Measurements from ENCODE around the gene FSIP1.

Gene FSIP1

GRCh38 chr15:39709941-39710340 is 72.7 kb downstream of the FSIP1 start:
- Histone ChIP-seq H3K4me1 (ENCODE audit: control insufficient read depth in 2 of 2, insufficient read depth in 2 of 2, low read length in 2 of 2) (no peaks in the 10 kb centered on the region), H3K9me3 (ENCODE audit: control insufficient read depth in 2 of 2, low read length in 2 of 2) (no peaks in the 10 kb centered on the region), H3K27ac (ENCODE audit: low read depth in 2 of 2, low read length in 2 of 2) (no peak overlapping the region), H3K36me3 (ENCODE audit: control insufficient read depth in 2 of 2, insufficient read depth in 2 of 2, low read length in 2 of 2) (no peaks in the 10 kb centered on the region), H3K4me3 (ENCODE audit: low read length in 2 of 2) (no peak overlapping the region), H3K9ac (ENCODE audit: low read depth in 1 of 2, low read length in 2 of 2) (no peak overlapping the region), H3K27me3 (ENCODE audit: control insufficient read depth in 2 of 2, insufficient read depth in 2 of 2, low read length in 2 of 2) (no peaks in the 10 kb centered on the region)

GRCh38 chr15:39706206-39706605 is 76.4 kb downstream of the FSIP1 start:
- Histone ChIP-seq H3K27ac (ENCODE audit: low read depth in 2 of 2, low read length in 2 of 2) (no peak overlapping the region), H3K27me3 (ENCODE audit: control insufficient read depth in 2 of 2, insufficient read depth in 2 of 2, low read length in 2 of 2) (no peaks in the 10 kb centered on the region), H3K4me1 (ENCODE audit: control insufficient read depth in 2 of 2, insufficient read depth in 2 of 2, low read length in 2 of 2) (no peaks in the 10 kb centered on the region), H3K36me3 (ENCODE audit: control insufficient read depth in 2 of 2, insufficient read depth in 2 of 2, low read length in 2 of 2) (no peaks in the 10 kb centered on the region), H3K9me3 (ENCODE audit: control insufficient read depth in 2 of 2, low read length in 2 of 2) (no peaks in the 10 kb centered on the region), H3K4me3 (ENCODE audit: low read length in 2 of 2) (no peak overlapping the region), H3K9ac (ENCODE audit: low read depth in 1 of 2, low read length in 2 of 2) (no peak overlapping the region)

GRCh38 chr15:39704689-39705088 is 78.0 kb downstream of the FSIP1 start:
- H3K4me1 ChIP-seq (ENCODE audit: control insufficient read depth in 2 of 2, insufficient read depth in 2 of 2, low read length in 2 of 2), result no peaks in the 10 kb centered on the region
- no peak overlapping the region for H3K4me3 ChIP-seq (ENCODE audit: low read length in 2 of 2)
- no peak overlapping the region for H3K27ac ChIP-seq (ENCODE audit: low read depth in 2 of 2, low read length in 2 of 2)
- H3K9ac ChIP-seq (ENCODE audit: low read depth in 1 of 2, low read length in 2 of 2), result no peak overlapping the region
- H3K9me3 ChIP-seq (ENCODE audit: control insufficient read depth in 2 of 2, low read length in 2 of 2), result no peaks in the 10 kb centered on the region
- no peaks in the 10 kb centered on the region for H3K27me3 ChIP-seq (ENCODE audit: control insufficient read depth in 2 of 2, insufficient read depth in 2 of 2, low read length in 2 of 2)
- no peaks in the 10 kb centered on the region for H3K36me3 ChIP-seq (ENCODE audit: control insufficient read depth in 2 of 2, insufficient read depth in 2 of 2, low read length in 2 of 2)

- Histone ChIP-seq H3K4me1 (ENCODE audit: control insufficient read depth in 2 of 2, insufficient read depth in 2 of 2, low read length in 2 of 2) (no peaks in the 10 kb centered on the region), H3K36me3 (ENCODE audit: control insufficient read depth in 2 of 2, insufficient read depth in 2 of 2, low read length in 2 of 2) (no peaks in the 10 kb centered on the region), H3K9ac (ENCODE audit: low read depth in 1 of 2, low read length in 2 of 2) (no peak overlapping the region), H3K9me3 (ENCODE audit: control insufficient read depth in 2 of 2, low read length in 2 of 2) (no peaks in the 10 kb centered on the region), H3K27me3 (ENCODE audit: control insufficient read depth in 2 of 2, insufficient read depth in 2 of 2, low read length in 2 of 2) (no peaks in the 10 kb centered on the region), H3K27ac (ENCODE audit: low read depth in 2 of 2, low read length in 2 of 2) (no peak overlapping the region), H3K4me3 (ENCODE audit: low read length in 2 of 2) (no peak overlapping the region)
These were observed 78.4 kb downstream of the FSIP1 start for GRCh38 chr15:39704235-39704634.

- Histone ChIP-seq H3K27ac (ENCODE audit: low read depth in 2 of 2, low read length in 2 of 2) (no peak overlapping the region), H3K4me1 (ENCODE audit: control insufficient read depth in 2 of 2, insufficient read depth in 2 of 2, low read length in 2 of 2) (no peaks in the 10 kb centered on the region), H3K9ac (ENCODE audit: low read depth in 1 of 2, low read length in 2 of 2) (no peak overlapping the region), H3K27me3 (ENCODE audit: control insufficient read depth in 2 of 2, insufficient read depth in 2 of 2, low read length in 2 of 2) (no peaks in the 10 kb centered on the region), H3K36me3 (ENCODE audit: control insufficient read depth in 2 of 2, insufficient read depth in 2 of 2, low read length in 2 of 2) (no peaks in the 10 kb centered on the region), H3K9me3 (ENCODE audit: control insufficient read depth in 2 of 2, low read length in 2 of 2) (no peaks in the 10 kb centered on the region), H3K4me3 (ENCODE audit: low read length in 2 of 2) (no peak overlapping the region)
These were observed 80.7 kb downstream of the FSIP1 start for GRCh38 chr15:39701988-39702387.

GRCh38 chr15:39700375-39700700 is 82.3 kb downstream of the FSIP1 start:
- Histone ChIP-seq H3K9me3 (ENCODE audit: control insufficient read depth in 2 of 2, low read length in 2 of 2) (no peaks in the 10 kb centered on the region), H3K27ac (ENCODE audit: low read depth in 2 of 2, low read length in 2 of 2) (no peak overlapping the region), H3K36me3 (ENCODE audit: control insufficient read depth in 2 of 2, insufficient read depth in 2 of 2, low read length in 2 of 2) (no peaks in the 10 kb centered on the region), H3K4me1 (ENCODE audit: control insufficient read depth in 2 of 2, insufficient read depth in 2 of 2, low read length in 2 of 2) (no peaks in the 10 kb centered on the region), H3K9ac (ENCODE audit: low read depth in 1 of 2, low read length in 2 of 2) (no peak overlapping the region), H3K4me3 (ENCODE audit: low read length in 2 of 2) (no peak overlapping the region), H3K27me3 (ENCODE audit: control insufficient read depth in 2 of 2, insufficient read depth in 2 of 2, low read length in 2 of 2) (no peaks in the 10 kb centered on the region)

GRCh38 chr15:39699516-39700374 is 82.9 kb downstream of the FSIP1 start:
- no peaks in the 10 kb centered on the region for H3K9me3 ChIP-seq (ENCODE audit: control insufficient read depth in 2 of 2, low read length in 2 of 2)
- H3K27ac ChIP-seq (ENCODE audit: low read depth in 2 of 2, low read length in 2 of 2), result no peak overlapping the region
- no peak overlapping the region for H3K9ac ChIP-seq (ENCODE audit: low read depth in 1 of 2, low read length in 2 of 2)
- H3K4me1 ChIP-seq (ENCODE audit: control insufficient read depth in 2 of 2, insufficient read depth in 2 of 2, low read length in 2 of 2), result no peaks in the 10 kb centered on the region
- H3K27me3 ChIP-seq (ENCODE audit: control insufficient read depth in 2 of 2, insufficient read depth in 2 of 2, low read length in 2 of 2), result no peaks in the 10 kb centered on the region
- no peak overlapping the region for H3K4me3 ChIP-seq (ENCODE audit: low read length in 2 of 2)
- H3K36me3 ChIP-seq (ENCODE audit: control insufficient read depth in 2 of 2, insufficient read depth in 2 of 2, low read length in 2 of 2), result no peaks in the 10 kb centered on the region

GRCh38 chr15:39698444-39699390 is 83.9 kb downstream of the FSIP1 start:
- H3K27ac ChIP-seq (ENCODE audit: low read depth in 2 of 2, low read length in 2 of 2), result no peak overlapping the region
- H3K4me1 ChIP-seq (ENCODE audit: control insufficient read depth in 2 of 2, insufficient read depth in 2 of 2, low read length in 2 of 2), result no peaks in the 10 kb centered on the region
- no peaks in the 10 kb centered on the region for H3K9me3 ChIP-seq (ENCODE audit: control insufficient read depth in 2 of 2, low read length in 2 of 2)
- no peaks in the 10 kb centered on the region for H3K36me3 ChIP-seq (ENCODE audit: control insufficient read depth in 2 of 2, insufficient read depth in 2 of 2, low read length in 2 of 2)
- H3K9ac ChIP-seq (ENCODE audit: low read depth in 1 of 2, low read length in 2 of 2), result no peak overlapping the region
- no peaks in the 10 kb centered on the region for H3K27me3 ChIP-seq (ENCODE audit: control insufficient read depth in 2 of 2, insufficient read depth in 2 of 2, low read length in 2 of 2)
- H3K4me3 ChIP-seq (ENCODE audit: low read length in 2 of 2), result no peak overlapping the region

GRCh38 chr15:39697509-39697908 is 85.1 kb downstream of the FSIP1 start:
- Histone ChIP-seq H3K9me3 (ENCODE audit: control insufficient read depth in 2 of 2, low read length in 2 of 2) (no peaks in the 10 kb centered on the region), H3K4me1 (ENCODE audit: control insufficient read depth in 2 of 2, insufficient read depth in 2 of 2, low read length in 2 of 2) (peaks cover 0 to 9% of the 10 kb centered on the region in 2 donors), H3K4me3 (ENCODE audit: low read length in 2 of 2) (no peak overlapping the region), H3K9ac (ENCODE audit: low read depth in 1 of 2, low read length in 2 of 2) (no peak overlapping the region), H3K36me3 (ENCODE audit: control insufficient read depth in 2 of 2, insufficient read depth in 2 of 2, low read length in 2 of 2) (no peaks in the 10 kb centered on the region), H3K27me3 (ENCODE audit: control insufficient read depth in 2 of 2, insufficient read depth in 2 of 2, low read length in 2 of 2) (no peaks in the 10 kb centered on the region), H3K27ac (ENCODE audit: low read depth in 2 of 2, low read length in 2 of 2) (no peak overlapping the region)

GRCh38 chr15:39695793-39696192 is 86.8 kb downstream of the FSIP1 start:
- Histone ChIP-seq H3K9ac (ENCODE audit: low read depth in 1 of 2, low read length in 2 of 2) (no peak overlapping the region), H3K27me3 (ENCODE audit: control insufficient read depth in 2 of 2, insufficient read depth in 2 of 2, low read length in 2 of 2) (no peaks in the 10 kb centered on the region), H3K4me1 (ENCODE audit: control insufficient read depth in 2 of 2, insufficient read depth in 2 of 2, low read length in 2 of 2) (peaks cover 0 to 9% of the 10 kb centered on the region in 2 donors), H3K27ac (ENCODE audit: low read depth in 2 of 2, low read length in 2 of 2) (no peak overlapping the region), H3K36me3 (ENCODE audit: control insufficient read depth in 2 of 2, insufficient read depth in 2 of 2, low read length in 2 of 2) (no peaks in the 10 kb centered on the region), H3K4me3 (ENCODE audit: low read length in 2 of 2) (no peak overlapping the region), H3K9me3 (ENCODE audit: control insufficient read depth in 2 of 2, low read length in 2 of 2) (no peaks in the 10 kb centered on the region)

Measured in mucosa of rectum (tissue), 2 donors.